ENCODE measurements around the gene SNRNP70.
"Not testable (repeated sequence)": the region's sequence is repeated elsewhere in the genome, so short reads cannot be mapped to it uniquely, and the experiment has no call there.

SNRNP70 gene, protein sequence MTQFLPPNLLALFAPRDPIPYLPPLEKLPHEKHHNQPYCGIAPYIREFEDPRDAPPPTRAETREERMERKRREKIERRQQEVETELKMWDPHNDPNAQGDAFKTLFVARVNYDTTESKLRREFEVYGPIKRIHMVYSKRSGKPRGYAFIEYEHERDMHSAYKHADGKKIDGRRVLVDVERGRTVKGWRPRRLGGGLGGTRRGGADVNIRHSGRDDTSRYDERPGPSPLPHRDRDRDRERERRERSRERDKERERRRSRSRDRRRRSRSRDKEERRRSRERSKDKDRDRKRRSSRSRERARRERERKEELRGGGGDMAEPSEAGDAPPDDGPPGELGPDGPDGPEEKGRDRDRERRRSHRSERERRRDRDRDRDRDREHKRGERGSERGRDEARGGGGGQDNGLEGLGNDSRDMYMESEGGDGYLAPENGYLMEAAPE

GRCh38 chr19:49085020-49085867 is at the start of gene SNRNP70:
Gene SNRNP70 (plus strand): TSS chr19:49085451. CDS start chr19:49086415, 964 bp downstream.
- peak; percentile 99 to 100 (median 99) for DNase-seq

DNA sequence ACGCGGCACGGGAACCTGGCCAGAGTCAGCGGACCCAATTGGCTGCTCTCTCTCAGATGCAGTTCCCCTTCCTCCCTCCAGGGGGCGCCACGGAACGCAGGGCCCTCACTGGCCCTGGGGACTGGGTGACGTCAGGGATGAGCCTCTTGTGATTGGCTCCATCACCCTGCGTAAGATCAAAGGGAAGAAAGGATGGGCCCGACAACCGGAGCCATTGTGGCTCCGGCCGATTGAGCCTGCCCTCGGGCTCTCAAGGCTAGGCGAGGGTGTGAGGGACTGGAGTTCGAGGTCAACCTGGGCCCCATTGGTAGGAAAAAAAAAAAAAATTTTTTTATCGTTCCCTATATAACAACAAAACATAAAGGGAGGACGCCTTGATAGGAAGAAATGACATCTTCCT is 48.4 kb upstream of the SNRNP70 start, which contains the start of gene CGB1:
Gene CGB1 (minus strand): TSS at position 81 of the 400 bp plus-strand sequence. CDS start 184 bp downstream, outside the sequence.
- not testable (repeated sequence) for DNase-seq

DNA sequence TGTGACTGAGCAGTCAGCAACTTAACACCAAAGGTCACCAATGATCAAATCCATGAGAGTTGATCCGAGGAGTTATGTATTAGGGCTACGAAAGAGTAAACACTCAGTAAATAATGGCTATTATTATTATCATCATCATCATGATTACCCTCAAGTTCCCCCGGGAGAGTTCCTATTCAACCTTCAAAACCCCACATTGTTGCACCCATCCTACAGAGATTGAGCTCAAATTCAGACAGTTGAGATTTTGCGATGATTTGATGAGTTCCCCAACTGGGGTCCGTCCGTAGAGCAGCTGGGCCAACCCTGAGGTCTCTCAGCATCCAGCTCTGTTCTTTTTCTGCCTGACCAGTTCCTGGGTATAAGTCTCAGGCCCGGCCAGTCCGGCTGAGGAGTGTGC is 47.1 kb upstream of the SNRNP70 start:
- DNase-seq = not testable (repeated sequence)

DNA sequence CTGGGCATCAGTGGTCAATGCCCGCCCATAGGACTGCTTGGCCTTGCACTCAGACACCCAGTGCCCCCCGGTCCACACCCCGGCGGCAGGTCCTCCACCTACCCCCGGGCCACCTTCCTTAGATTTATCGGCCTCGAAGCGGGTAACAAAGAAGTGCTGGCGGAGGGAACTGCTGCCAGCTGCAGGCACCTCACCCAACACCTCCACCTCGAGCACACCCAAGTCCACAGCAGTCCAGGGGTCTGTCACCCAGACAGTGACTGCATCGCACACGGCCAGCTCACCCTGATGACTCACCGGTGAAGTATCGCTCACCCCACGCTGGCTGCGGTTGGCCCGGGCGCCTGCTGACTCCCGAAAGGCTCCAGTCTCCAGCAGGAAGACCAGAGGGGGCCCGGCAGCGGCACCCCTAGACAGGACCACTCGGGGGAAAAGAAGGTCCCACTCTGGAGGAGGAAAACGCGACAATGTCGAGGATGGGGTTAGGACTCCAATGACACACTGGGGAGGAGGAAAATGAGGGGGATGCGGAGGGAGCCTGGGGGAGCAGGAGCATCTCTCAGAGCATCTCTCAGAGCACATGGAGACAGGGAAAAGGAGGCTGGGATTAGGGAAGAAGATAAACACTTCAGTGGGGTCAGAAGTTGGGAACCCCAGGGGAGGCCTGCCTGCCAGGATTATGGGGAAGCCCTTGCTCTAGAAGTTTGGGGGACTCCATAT is 46.5 kb upstream of the SNRNP70 start:
- DNase-seq = not testable (repeated sequence)

GRCh38 chr19:49039736-49040135 is 45.5 kb upstream of the SNRNP70 start:
- DNase-seq = not testable (repeated sequence)

GRCh38 chr19:49042177-49042576 is 43.1 kb upstream of the SNRNP70 start:
- DNase-seq = no peak

DNA sequence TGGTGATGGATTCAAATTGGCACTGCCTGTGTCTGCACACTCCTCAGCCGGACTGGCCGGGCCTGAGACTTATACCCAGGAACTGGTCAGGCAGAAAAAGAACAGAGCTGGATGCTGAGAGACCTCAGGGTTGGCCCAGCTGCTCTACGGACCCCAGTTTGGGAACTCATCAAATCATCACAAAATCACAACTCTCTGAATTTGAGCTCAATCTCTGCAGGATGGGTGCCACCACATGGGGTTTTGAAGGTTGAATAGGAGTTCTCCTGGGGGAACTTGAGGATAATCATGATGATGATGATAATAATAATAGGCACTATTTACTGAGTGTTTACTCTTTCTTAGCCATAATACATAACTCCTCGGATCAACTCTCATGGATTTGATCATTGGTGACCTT is 42.6 kb upstream of the SNRNP70 start:
- DNase-seq = not testable (repeated sequence)

DNA sequence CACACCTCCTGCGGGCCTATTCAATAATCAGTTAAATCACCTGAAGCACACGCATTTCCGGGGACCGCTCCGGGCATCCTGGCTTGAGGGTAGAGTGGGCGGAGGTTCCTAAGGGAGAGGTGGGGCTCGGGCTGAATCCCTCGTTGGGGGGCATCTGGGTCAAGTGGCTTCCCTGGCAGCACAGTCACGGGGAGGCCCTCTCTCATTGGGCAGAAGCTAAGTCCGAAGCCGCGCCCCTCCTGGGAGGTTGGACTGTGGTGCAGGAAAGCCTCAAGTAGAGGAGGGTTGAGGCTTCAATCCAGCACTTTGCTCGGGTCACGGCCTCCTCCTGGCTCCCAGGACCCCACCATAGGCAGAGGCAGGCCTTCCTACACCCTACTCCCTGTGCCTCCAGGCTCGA is 41.7 kb upstream of the SNRNP70 start, which contains the start of gene CGB5:
Gene CGB5 (plus strand): TSS at position 301 of the 400 bp plus-strand sequence. CDS start 362 bp downstream, outside the sequence.
- not testable (repeated sequence) for DNase-seq

DNA sequence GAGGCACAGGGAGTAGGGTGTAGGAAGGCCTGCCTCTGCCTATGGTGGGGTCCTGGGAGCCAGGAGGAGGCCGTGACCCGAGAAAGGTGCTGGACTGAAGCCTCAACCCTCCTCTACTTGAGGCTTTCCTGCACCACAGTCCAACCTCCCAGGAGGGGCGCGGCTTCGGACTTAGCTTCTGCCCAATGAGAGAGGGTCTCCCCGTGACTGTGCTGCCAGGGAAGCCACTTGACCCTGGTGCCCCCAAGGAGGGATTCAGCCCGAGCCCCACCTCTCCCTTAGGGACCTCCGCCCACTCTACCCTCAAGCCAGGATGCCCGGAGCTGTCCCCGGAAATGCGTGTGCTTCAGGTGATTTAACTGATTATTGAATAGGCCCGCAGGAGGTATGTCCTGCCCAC is 36.2 kb upstream of the SNRNP70 start, which contains the start of gene CGB8:
Gene CGB8 (minus strand): TSS at position 101 of the 400 bp plus-strand sequence. CDS start 372 bp downstream, outside the sequence.
- not testable (repeated sequence) for DNase-seq

- DNase-seq = not testable (repeated sequence)
These were observed 35.4 kb upstream of the SNRNP70 start for GRCh38 chr19:49049834-49050233.

- DNase-seq = not testable (repeated sequence)
These were observed 34.7 kb upstream of the SNRNP70 start for GRCh38 chr19:49050376-49051033.

DNA sequence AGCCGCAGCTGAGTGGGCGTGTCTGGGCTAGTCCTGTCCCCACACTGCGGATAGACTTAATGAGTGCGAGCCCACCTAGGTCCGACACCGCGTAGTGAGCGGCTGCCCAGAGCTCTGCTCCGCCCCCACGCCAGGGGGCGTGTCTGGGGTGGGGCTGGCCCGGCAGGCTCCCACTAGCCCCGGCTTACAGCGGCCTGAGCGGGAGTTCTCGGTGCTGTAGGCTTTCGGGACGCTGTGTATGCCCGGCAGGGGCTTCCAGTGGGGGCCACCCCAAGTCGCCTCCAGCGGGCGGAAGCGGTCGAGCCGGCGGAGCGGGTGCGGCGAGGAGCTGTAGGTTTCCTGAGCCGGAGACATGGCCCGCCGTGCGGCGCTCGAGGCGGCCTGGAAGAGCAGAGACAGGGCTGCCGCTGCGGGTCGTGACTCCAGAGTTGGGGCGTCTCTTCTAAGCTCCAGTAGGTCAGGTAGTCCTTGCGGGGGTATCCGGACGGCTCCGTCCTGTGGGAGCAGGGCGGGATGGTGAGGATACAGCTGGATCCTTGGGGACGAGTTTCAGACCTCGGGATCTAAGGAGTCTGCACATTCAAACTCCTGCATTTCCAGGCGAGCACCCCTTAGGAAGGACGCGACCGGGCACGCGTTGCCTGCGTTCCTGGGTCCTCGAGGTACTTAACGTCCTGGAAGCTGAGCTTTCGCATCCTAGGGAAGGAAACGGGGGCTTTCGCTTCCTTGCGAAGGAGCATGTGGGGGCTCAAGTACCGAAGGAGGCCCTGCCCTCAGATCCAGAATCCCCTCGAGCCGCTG is 28.9 kb upstream of the SNRNP70 start:
- DNase-seq = peak in 2 of 3 experiments; percentile 49 to 64

DNA sequence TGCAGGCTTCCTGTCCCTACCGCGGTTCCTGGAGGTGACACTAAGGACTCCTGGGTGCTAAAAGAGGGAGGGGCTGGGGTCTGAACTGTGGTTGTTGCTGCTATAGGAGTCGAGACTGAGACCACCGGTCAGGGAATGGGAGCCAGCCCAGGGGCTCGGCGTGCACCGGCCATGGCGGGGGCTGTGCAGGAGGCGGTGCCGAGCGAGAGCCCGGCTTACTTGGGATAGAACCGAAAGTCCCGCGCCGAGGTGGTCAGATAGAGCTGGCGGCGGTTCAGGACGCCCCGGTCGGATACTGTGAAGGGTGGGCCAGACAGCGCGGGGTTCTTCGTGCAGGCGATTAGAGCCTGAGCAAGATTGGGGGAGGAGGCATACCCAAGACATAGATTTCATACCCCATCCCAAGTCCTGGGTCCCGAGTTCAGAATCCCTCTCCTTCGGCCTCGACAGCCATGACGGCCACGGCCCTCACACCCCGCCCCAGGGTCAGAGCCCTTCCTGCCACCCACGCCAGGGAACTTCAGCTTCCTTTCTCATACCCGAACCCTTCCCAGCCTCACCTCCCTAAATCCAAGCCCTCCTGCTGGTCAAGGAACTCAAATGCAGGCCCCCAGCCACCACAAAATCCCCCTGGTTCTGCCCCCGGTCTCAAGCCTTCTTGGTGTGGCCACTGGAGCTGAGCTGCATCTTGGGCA is 28.2 kb upstream of the SNRNP70 start:
- DNase-seq = not testable (repeated sequence)

- DNase-seq = peak in 2 of 3 experiments; percentile 28 to 61
These were observed 27.5 kb upstream of the SNRNP70 start, which contains the start of gene CGB7 for GRCh38 chr19:49057636-49058234. Gene CGB7 (minus strand): TSS chr19:49057749. CDS start chr19:49055375, 2,374 bp downstream.

- no peak for DNase-seq
These were observed 26.7 kb upstream of the SNRNP70 start for GRCh38 chr19:49058562-49058961.

GRCh38 chr19:49059053-49059452 is 26.2 kb upstream of the SNRNP70 start:
- no peak for DNase-seq

DNA sequence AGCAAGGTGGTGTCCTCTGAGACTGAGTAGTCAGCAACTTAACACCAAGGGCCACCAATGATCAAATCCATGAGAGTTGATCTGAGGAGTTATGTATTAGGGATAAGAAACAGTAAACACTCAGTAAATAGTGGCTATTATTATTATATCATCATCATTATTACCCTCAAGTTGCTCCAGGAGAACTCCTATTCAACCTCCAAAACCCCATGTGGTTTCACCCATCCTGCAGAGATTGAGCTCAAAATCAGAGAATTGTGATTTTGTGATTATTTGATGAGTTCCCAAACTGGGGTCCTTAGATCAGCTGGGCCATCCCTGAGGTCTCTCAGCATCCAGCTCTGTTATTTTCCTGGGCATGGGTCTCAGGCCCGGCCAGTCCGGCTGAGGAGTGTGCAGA is 24.3 kb upstream of the SNRNP70 start:
- no peak for DNase-seq

- DNase-seq = no peak
These were observed 23.8 kb upstream of the SNRNP70 start for GRCh38 chr19:49061445-49061844.

DNA sequence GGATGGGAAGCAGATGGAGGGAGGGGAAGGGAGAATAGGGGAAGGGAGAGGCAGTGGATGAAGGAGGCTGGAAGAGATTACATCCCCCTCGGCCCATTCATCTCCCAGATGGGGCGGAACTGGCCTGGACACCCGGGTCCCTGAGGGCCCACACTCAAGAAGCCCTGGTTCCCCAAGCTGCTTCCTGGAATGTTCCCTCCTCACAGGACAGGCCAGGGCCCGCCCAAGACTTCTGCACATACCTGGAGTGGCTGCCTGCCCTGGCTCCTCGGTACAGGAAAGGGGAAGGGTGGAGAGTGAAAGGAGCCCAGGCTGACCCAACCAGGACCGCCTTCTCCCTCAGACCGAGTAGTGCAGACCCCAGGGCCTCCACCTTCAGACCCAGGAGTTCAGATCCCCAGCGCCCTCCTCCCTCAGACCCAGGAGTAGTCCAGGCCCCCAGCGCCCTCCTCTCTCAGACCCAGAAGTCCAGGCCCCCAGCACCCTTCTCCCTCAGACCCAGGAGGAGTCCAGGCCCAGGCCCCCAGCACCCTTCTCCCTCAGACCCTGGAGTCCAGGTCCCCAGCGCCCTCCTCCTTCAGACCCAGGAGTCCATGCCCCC is 21.1 kb upstream of the SNRNP70 start:
- no peak for DNase-seq

Measured in NCI-H1417 (cell line).